HS-5 (cell line): ENCODE results near the gene LXN.
"Not testable (repeated sequence)": the region's sequence is repeated elsewhere in the genome, so short reads cannot be mapped to it uniquely, and the experiment has no call there.

ENCODE experiments used
- DNase-seq: peaks from one replicate; pipeline ENCODE4 v3.0.0-alpha.2; 2012; ENCODE audit warnings: low read depth

Gene LXN

GRCh38 chr3:158672215-158673176 is at the start of gene LXN:
Gene LXN (minus strand): TSS chr3:158672648. CDS start chr3:158672478, 170 bp downstream.
- DNase-seq: peak; percentile 19

GRCh38 chr3:158722108-158722507 is 49.7 kb upstream of the LXN start:
- DNase-seq: no peak

GRCh38 chr3:158718490-158719170 is 46.2 kb upstream of the LXN start:
- DNase-seq: peak; percentile 92

- no peak for DNase-seq
Observed at GRCh38 chr3:158717576-158717975, 45.1 kb upstream of the LXN start.

- DNase-seq: no peak
Observed at GRCh38 chr3:158713094-158713499, 40.6 kb upstream of the LXN start.

GRCh38 chr3:158712443-158712842 is 40.0 kb upstream of the LXN start:
- no peak for DNase-seq

- DNase-seq: peak; percentile 65
Observed at GRCh38 chr3:158711886-158712285, 39.4 kb upstream of the LXN start.

GRCh38 chr3:158710601-158711000 is 38.2 kb upstream of the LXN start:
- DNase-seq: no peak

GRCh38 chr3:158709666-158710083 is 37.2 kb upstream of the LXN start:
- DNase-seq: peak; percentile 99

GRCh38 chr3:158703566-158703965 is 31.1 kb upstream of the LXN start:
- no peak for DNase-seq

- no peak for DNase-seq
Observed at GRCh38 chr3:158702815-158703481, 30.5 kb upstream of the LXN start.

- no peak for DNase-seq
Observed at GRCh38 chr3:158701420-158702065, 29.1 kb upstream of the LXN start.

- no peak for DNase-seq
Observed at GRCh38 chr3:158700559-158700958, 28.1 kb upstream of the LXN start.

GRCh38 chr3:158696618-158697017 is 24.2 kb upstream of the LXN start:
- no peak for DNase-seq

GRCh38 chr3:158693866-158694456 is 21.5 kb upstream of the LXN start:
- DNase-seq: not testable (repeated sequence)

- DNase-seq: no peak
Observed at GRCh38 chr3:158685159-158685558, 12.7 kb upstream of the LXN start.

GRCh38 chr3:158683230-158683962 is 10.9 kb upstream of the LXN start:
- DNase-seq: peak; percentile 70

GRCh38 chr3:158680861-158681260 is 8.4 kb upstream of the LXN start:
- no peak for DNase-seq

- no peak for DNase-seq
Observed at GRCh38 chr3:158679547-158680000, 7.1 kb upstream of the LXN start.

- no peak for DNase-seq
Observed at GRCh38 chr3:158678687-158679086, 6.2 kb upstream of the LXN start.

- DNase-seq: no peak
Observed at GRCh38 chr3:158671821-158672214, 630 bp downstream of the LXN start.
